Mesenchymal stem cell (in vitro differentiated cells and primary cell): Measurements from ENCODE around the gene LLGL2.

ENCODE experiments used
- DNase-seq: peaks from one replicate; pipeline ENCODE4 v3.0.0-alpha.2; 2013
- H2AFZ ChIP-seq: one replicate; pipeline ENCODE4 v1.6.1; 2013; ENCODE audit warnings: low read depth, mild to moderate bottlenecking, control low read depth, inconsistent platforms, low read length, moderate library complexity
- H2AK5ac ChIP-seq: 2 replicates; pipeline ENCODE4 v1.6.1; 2013; ENCODE audit warnings: low read length, moderate library complexity, mild to moderate bottlenecking, inconsistent platforms; ENCODE audit not compliant: severe bottlenecking
- H2BK120ac ChIP-seq: one replicate; pipeline ENCODE4 v1.6.1; 2013; ENCODE audit warnings: low read depth, mild to moderate bottlenecking, inconsistent platforms, low read length, moderate library complexity
- H2BK12ac ChIP-seq, 2 experiments: one replicate each; pipeline ENCODE4 v1.6.1; 2013; ENCODE audit warnings: inconsistent platforms in 2 of 2, low read length in 2 of 2, mild to moderate bottlenecking in 2 of 2, moderate library complexity in 2 of 2, control low read depth in 1 of 2
- H2BK15ac ChIP-seq: one replicate; pipeline ENCODE4 v1.6.1; 2013; ENCODE audit warnings: mild to moderate bottlenecking, low read depth, inconsistent platforms; ENCODE audit not compliant: poor library complexity, severe bottlenecking
- H2BK5ac ChIP-seq: 2 replicates; pipeline ENCODE4 v1.6.1; 2013; ENCODE audit warnings: low read depth, mild to moderate bottlenecking, low read length, control low read depth, inconsistent platforms; ENCODE audit not compliant: poor library complexity, severe bottlenecking
- H3K14ac ChIP-seq, 2 experiments: one replicate each; pipeline ENCODE4 v1.6.1; 2013; ENCODE audit warnings: inconsistent platforms in 2 of 2, low read length in 2 of 2, control low read depth in 1 of 2, mild to moderate bottlenecking in 1 of 2, moderate library complexity in 1 of 2
- H3K18ac ChIP-seq, 2 experiments: one replicate each; pipeline ENCODE4 v1.6.1; 2013; ENCODE audit warnings: inconsistent platforms in 2 of 2, low read length in 2 of 2, control low read depth in 1 of 2, low read depth in 1 of 2, mild to moderate bottlenecking in 1 of 2
- H3K23ac ChIP-seq, 2 experiments: one replicate each; pipeline ENCODE4 v1.6.1; 2013; ENCODE audit warnings: inconsistent platforms in 2 of 2, low read length in 2 of 2, mild to moderate bottlenecking in 2 of 2, moderate library complexity in 2 of 2, control low read depth in 1 of 2
- H3K27ac ChIP-seq: 2 replicates; pipeline ENCODE4 v1.5.1; 2013; ENCODE audit warnings: mild to moderate bottlenecking, moderate library complexity, low read length, control low read depth, inconsistent platforms; ENCODE audit not compliant: poor library complexity, severe bottlenecking
- H3K27me3 ChIP-seq, 2 experiments: 2 replicates each; pipeline versions ENCODE4 v1.6.1 to v1.7.0; 2013; ENCODE audit warnings: low read length in 2 of 2, mild to moderate bottlenecking in 2 of 2, moderate library complexity in 2 of 2, control low read depth in 1 of 2, inconsistent platforms in 1 of 2; ENCODE audit not compliant: control insufficient read depth in 1 of 2, insufficient read depth in 1 of 2
- H3K36me3 ChIP-seq, 2 experiments: 2 replicates each; pipeline versions ENCODE4 v1.6.1 to v1.7.0; 2013; ENCODE audit warnings: low read length in 2 of 2, control low read depth in 1 of 2, inconsistent platforms in 1 of 2, low read depth in 1 of 2, mild to moderate bottlenecking in 1 of 2; ENCODE audit not compliant: insufficient read depth in 2 of 2, control insufficient read depth in 1 of 2
- H3K4ac ChIP-seq, 2 experiments: one replicate each; pipeline ENCODE4 v1.6.1; 2013; ENCODE audit warnings: inconsistent platforms in 2 of 2, low read length in 2 of 2, mild to moderate bottlenecking in 2 of 2, moderate library complexity in 2 of 2, control low read depth in 1 of 2, low read depth in 1 of 2
- H3K4me1 ChIP-seq: 2 replicates; pipeline ENCODE4 v1.6.1; 2013; ENCODE audit warnings: low read depth, low read length, control low read depth; ENCODE audit not compliant: control insufficient read depth, insufficient read depth
- H3K4me2 ChIP-seq: 2 replicates; pipeline ENCODE4 v1.6.1; 2013; ENCODE audit warnings: low read length, mild to moderate bottlenecking, inconsistent platforms; ENCODE audit not compliant: poor library complexity, severe bottlenecking
- H3K4me3 ChIP-seq, 2 experiments: 2 replicates each; pipeline versions ENCODE4 v1.5.1 to v1.7.0; 2013; ENCODE audit warnings: low read length in 2 of 2, mild to moderate bottlenecking in 2 of 2, control low read depth in 1 of 2, low read depth in 1 of 2; ENCODE audit not compliant: insufficient read depth in 1 of 2
- H3K79me1 ChIP-seq: replicated peaks from 2 replicates; pipeline ENCODE4 v1.6.1; 2013; ENCODE audit warnings: mild to moderate bottlenecking, control low read depth, low read length, inconsistent platforms; ENCODE audit not compliant: poor library complexity, severe bottlenecking
- H3K9ac ChIP-seq: 2 replicates; pipeline ENCODE4 v1.7.0; 2013; ENCODE audit warnings: mild to moderate bottlenecking, low read length, moderate library complexity
- H3K9me3 ChIP-seq: 2 replicates; pipeline ENCODE4 v1.7.0; 2013; ENCODE audit warnings: mild to moderate bottlenecking, low read length; ENCODE audit not compliant: control insufficient read depth
- H4K8ac ChIP-seq: one replicate; pipeline ENCODE4 v1.6.1; 2013; ENCODE audit warnings: inconsistent platforms, mild to moderate bottlenecking, low read length, moderate library complexity
- H4K91ac ChIP-seq: one replicate; pipeline ENCODE4 v1.6.1; 2013; ENCODE audit warnings: mild to moderate bottlenecking, low read length, inconsistent platforms
- WGBS: methylation state at CpG from one replicate; pipeline ENCODE4 v1.1.7; 2013; ENCODE audit warnings: mixed read lengths; 5-methylcytosine and 5-hydroxymethylcytosine counted together

The LLGL2 gene

DNA sequence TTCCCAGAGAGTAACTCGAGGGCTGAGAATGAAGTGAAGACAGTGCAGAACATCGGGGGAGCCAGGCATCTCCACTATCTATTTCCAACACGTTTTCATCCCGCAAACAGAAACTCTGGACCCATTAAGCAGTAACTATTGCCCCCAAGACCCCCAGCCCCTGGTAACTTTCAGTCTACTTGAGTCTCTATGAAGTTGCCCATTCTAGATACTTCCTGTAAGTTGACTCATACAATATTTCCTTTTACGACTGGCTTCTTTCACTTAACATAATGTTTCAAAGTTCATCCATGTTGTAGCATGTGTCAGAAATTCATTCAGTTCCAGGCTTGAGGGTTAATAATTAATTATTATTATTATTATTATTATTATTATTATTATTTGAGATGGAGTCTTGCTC lies 81.6 kb downstream of the LLGL2 start:
- H2BK15ac ChIP-seq: no peak overlapping the region
- H2AK5ac ChIP-seq: no peak overlapping the region
- H2AFZ ChIP-seq: no peak overlapping the region
- H3K23ac ChIP-seq: no peak overlapping the region
- no peak overlapping the region for H2BK5ac ChIP-seq
- H2BK120ac ChIP-seq: no peak overlapping the region
- H3K27me3 ChIP-seq: no peaks in the 10 kb centered on the region
- H3K4ac ChIP-seq: no peak overlapping the region
- no peaks in the 10 kb centered on the region for H3K36me3 ChIP-seq
- no peak overlapping the region for H3K9ac ChIP-seq
- H4K91ac ChIP-seq: no peak overlapping the region
- no peak overlapping the region for H3K27ac ChIP-seq
- no peaks in the 10 kb centered on the region for H3K9me3 ChIP-seq
- H3K79me1 ChIP-seq: no peaks in the 10 kb centered on the region
- 92% methylated on average over 4 of the region's 5 CpGs for WGBS
- no peak for DNase-seq
- no peak overlapping the region for H3K14ac ChIP-seq
- peaks cover 11% of the 10 kb centered on the region for H3K4me1 ChIP-seq
- H2BK12ac ChIP-seq: no peak overlapping the region
- H4K8ac ChIP-seq: no peak overlapping the region
- H3K18ac ChIP-seq: no peak overlapping the region
- H3K4me2 ChIP-seq: no peak overlapping the region
- no peak overlapping the region for H3K4me3 ChIP-seq

DNA sequence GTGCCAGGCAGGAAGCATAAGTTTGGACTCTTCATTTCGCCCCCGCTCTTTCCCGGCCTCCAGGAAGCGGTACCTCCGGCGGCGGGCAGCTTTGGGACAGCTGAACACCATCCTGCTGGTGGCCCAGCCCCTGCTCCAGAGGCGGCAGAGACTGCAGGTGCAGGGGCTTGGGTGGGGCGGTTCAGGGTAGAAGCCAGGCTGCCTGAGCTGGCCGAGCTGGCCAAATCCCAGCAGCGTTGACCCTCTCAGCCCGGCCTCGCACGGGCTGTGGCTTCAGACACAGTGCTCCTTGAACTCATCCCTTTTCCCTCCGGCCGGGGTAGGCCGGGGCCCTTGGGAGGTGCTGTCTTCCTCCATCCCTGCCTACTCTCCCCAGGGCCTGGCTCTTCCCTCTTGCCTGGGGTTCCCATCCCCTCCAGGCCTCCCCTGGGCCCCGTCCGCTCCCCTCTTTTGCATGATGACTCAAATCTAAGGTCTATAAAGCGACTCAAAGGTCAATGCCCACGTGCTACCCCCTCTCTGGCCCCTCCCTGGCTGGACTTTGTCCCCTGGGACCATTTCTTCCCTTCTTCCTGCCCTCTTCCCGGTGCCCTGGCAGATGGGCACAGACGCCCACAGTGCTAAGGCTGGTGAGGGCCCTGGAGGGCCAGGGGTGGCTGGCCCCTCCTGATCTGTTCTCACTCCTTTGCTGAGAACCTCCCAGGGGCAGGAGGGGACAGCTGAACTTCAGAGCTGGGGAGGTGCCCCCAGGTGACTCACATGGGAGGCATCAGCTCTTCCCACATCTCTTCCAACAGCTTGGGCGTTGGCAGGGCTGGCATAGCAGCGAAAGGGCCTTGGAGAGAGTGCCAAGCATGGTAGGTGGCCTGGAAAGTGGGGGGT lies 84.8 kb downstream of the LLGL2 start:
- no peak for DNase-seq
- H3K27ac ChIP-seq: no peak overlapping the region
- no peak overlapping the region for H3K4me3 ChIP-seq
- no peak overlapping the region for H3K23ac ChIP-seq
- no peak overlapping the region for H2BK5ac ChIP-seq
- H2BK120ac ChIP-seq: no peak overlapping the region
- H3K27me3 ChIP-seq: no peaks in the 10 kb centered on the region
- H3K36me3 ChIP-seq: peaks cover 0 to 6% of the 10 kb centered on the region in 2 experiments
- no peak overlapping the region for H4K91ac ChIP-seq
- no peaks in the 10 kb centered on the region for H3K79me1 ChIP-seq
- 88% methylated on average over 25 of the region's 25 CpGs for WGBS
- H3K4ac ChIP-seq: no peak overlapping the region
- no peak overlapping the region for H2BK12ac ChIP-seq
- no peaks in the 10 kb centered on the region for H3K4me1 ChIP-seq
- no peak overlapping the region for H3K4me2 ChIP-seq
- no peak overlapping the region for H2AFZ ChIP-seq
- H3K14ac ChIP-seq: no peak overlapping the region
- no peak overlapping the region for H2BK15ac ChIP-seq
- no peaks in the 10 kb centered on the region for H3K9me3 ChIP-seq
- H4K8ac ChIP-seq: no peak overlapping the region
- H2AK5ac ChIP-seq: no peak overlapping the region
- H3K9ac ChIP-seq: no peak overlapping the region
- no peak overlapping the region for H3K18ac ChIP-seq

DNA sequence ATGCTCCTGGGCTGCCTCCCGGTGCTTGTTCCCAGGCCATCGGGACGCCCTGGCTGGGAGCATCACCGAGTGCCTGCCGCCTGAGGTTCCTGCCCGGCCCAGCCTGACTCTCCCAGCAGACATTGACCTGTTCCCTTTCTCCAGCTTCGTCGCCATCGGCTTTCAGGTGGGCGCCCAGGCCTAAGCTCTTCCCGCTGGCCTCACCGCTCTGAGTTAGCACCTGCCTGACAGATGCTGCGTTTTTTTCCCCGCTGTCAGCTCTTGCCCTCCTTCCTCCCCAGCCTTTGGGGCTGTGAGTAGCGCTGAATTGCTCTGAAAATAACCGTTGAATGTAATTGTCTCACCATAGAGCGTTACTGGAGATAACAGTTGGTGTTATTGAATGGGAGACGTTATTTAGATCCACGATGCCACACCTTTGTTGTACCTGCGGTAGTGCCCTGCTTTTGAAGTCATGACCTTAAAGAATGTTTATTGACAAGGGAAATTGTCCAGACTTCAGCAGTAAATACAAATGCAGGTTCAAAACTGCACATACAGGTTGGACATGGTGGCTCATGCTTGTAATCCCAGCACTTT lies 86.4 kb downstream of the LLGL2 start:
- H2AFZ ChIP-seq: no peak overlapping the region
- H3K4ac ChIP-seq: no peak overlapping the region
- no peak for DNase-seq
- no peaks in the 10 kb centered on the region for H3K79me1 ChIP-seq
- no peaks in the 10 kb centered on the region for H3K9me3 ChIP-seq
- H3K4me3 ChIP-seq: no peak overlapping the region
- no peaks in the 10 kb centered on the region for H3K27me3 ChIP-seq
- H3K14ac ChIP-seq: no peak overlapping the region
- no peak overlapping the region for H3K23ac ChIP-seq
- no peak overlapping the region for H2BK120ac ChIP-seq
- H3K36me3 ChIP-seq: peaks cover 0 to 6% of the 10 kb centered on the region in 2 experiments
- H2BK5ac ChIP-seq: no peak overlapping the region
- 92% methylated on average over 20 of the region's 20 CpGs for WGBS
- H3K18ac ChIP-seq: no peak overlapping the region
- H2BK12ac ChIP-seq: no peak overlapping the region
- H4K91ac ChIP-seq: no peak overlapping the region
- H2AK5ac ChIP-seq: no peak overlapping the region
- H4K8ac ChIP-seq: no peak overlapping the region
- no peak overlapping the region for H3K27ac ChIP-seq
- H3K9ac ChIP-seq: no peak overlapping the region
- no peak overlapping the region for H3K4me2 ChIP-seq
- H2BK15ac ChIP-seq: no peak overlapping the region
- no peaks in the 10 kb centered on the region for H3K4me1 ChIP-seq

DNA sequence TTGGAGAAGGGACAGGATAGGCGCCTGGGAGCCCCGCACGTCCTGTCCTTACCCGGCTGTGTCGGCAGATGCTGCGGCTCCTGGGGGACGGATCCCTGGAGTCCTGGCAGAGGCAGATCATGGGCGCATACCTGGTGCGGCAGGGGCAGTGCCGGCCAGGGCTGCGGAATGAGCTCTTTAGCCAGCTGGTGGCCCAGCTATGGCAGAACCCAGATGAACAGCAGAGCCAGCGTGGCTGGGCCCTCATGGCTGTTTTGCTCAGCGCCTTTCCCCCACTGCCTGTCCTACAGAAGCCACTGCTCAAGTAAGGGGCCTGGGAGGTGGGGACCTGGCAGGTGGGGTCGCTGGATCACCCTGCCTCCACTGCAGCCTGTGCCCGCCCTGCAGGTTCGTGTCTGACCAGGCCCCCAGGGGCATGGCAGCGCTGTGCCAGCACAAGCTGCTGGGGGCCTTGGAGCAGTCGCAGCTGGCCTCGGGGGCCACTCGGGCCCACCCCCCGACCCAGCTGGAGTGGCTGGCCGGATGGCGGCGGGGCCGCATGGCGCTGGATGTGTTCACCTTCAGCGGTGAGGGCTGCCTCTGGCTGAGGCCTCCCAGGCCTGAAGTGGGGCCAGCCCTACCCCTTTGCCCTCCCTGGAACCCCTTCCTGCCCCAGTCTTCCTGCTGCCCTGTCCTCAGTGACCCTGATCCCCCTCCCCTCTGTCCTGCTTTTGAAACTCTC lies 87.6 kb downstream of the LLGL2 start:
- no peak overlapping the region for H3K18ac ChIP-seq
- 90% methylated on average over 27 of the region's 27 CpGs for WGBS
- H3K4me3 ChIP-seq: no peak overlapping the region
- no peak overlapping the region for H3K27ac ChIP-seq
- H2AK5ac ChIP-seq: no peak overlapping the region
- no peak overlapping the region for H4K8ac ChIP-seq
- no peak overlapping the region for H2BK12ac ChIP-seq
- H3K14ac ChIP-seq: no peak overlapping the region
- no peak overlapping the region for H2BK15ac ChIP-seq
- H2BK5ac ChIP-seq: no peak overlapping the region
- no peak overlapping the region for H2AFZ ChIP-seq
- no peak for DNase-seq
- no peak overlapping the region for H3K23ac ChIP-seq
- H2BK120ac ChIP-seq: no peak overlapping the region
- H3K36me3 ChIP-seq: peaks cover 0 to 6% of the 10 kb centered on the region in 2 experiments
- no peak overlapping the region for H4K91ac ChIP-seq
- H3K9me3 ChIP-seq: no peaks in the 10 kb centered on the region
- no peak overlapping the region for H3K4ac ChIP-seq
- no peaks in the 10 kb centered on the region for H3K79me1 ChIP-seq
- H3K4me1 ChIP-seq: no peaks in the 10 kb centered on the region
- H3K27me3 ChIP-seq: peaks cover 9 to 11% of the 10 kb centered on the region in 2 experiments
- no peak overlapping the region for H3K4me2 ChIP-seq
- no peak overlapping the region for H3K9ac ChIP-seq
